GM10266 (cell line): Measurements from ENCODE around the gene EHD3.

Experiments used
- DNase-seq: peaks from one replicate; pipeline ENCODE4 v3.0.0; 2012; ENCODE audit errors: extremely low spot score
- CTCF ChIP-seq: IDR thresholded peaks from 2 replicates; pipeline ENCODE4 v1.5.1; 2012; ENCODE audit warnings: mild to moderate bottlenecking, low read depth; ENCODE audit not compliant: control insufficient read depth, insufficient read depth; ENCODE audit errors: missing control alignments

The EHD3 gene

DNA sequence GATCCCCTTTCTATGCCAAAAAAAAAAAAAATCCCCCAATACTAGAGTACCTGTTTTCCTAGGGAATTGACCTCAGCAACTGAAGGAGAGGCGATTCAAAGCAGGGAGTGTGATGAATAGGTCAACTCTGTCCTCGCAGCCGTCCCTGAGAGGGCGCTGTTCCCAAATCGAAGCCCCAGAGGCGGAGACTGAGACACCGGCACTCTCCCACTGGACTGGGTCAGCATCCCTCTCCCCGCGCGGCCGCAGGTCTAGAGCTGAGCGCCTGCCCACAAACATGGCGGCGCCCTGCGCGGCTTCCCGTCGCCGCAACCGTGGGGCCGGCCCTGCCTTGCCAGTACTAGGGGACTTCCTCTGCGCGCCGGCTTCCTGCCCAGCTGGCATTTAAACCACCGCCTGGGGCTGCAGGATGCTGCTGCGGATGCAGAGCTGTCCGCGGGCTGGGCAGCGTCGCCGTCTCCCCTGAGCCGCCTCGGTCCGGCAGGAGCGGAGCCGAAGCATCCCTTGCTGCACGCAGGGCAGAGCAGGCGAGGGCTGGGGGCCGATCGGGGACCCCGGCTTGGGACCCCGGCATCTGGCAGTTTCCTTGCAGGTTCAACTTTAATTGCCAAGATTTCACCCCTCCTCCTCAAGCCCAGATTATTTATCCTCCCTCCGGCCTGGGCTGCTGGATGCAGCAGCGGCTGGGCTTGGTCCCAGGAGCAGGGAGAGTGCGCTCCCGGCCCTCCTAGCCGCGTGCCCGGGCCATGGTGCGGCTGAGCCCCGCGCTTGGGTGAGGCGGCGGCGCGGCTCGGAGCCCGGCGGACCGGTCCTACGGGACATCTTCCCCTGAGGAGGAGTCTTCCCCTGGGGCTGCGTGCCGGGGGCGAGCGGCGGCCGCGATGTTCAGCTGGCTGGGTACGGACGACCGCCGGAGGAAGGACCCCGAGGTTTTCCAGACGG, at the start of gene EHD3:
Gene EHD3, plus strand, starts transcription at position 412 of the 942 bp plus-strand sequence. Its CDS starts 470 bp downstream, at position 882.
- TF ChIP-seq CTCF = peak; percentile 50
- DNase-seq = peak; percentile 79

DNA sequence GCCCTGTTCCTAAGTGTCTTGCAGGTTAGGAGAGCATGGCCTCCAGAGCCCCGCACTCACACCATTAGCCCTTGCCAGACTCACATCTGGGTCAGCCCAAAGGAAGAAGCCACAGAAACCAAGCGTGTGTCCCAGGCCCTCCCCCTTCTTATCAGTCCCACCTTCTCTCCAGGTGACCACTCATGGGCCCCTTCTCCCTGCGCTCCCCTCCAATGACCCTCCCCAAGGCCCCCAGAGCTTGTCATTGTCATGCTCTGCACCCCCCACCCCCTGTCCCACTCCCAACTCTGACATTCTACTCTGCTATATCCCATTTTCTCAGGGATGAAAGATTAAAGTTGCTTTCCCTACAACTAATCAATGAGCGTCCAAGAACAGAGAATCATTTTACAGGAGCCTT, 46.8 kb upstream of the EHD3 start:
- DNase-seq = no peak
- no peak for TF ChIP-seq CTCF

DNA sequence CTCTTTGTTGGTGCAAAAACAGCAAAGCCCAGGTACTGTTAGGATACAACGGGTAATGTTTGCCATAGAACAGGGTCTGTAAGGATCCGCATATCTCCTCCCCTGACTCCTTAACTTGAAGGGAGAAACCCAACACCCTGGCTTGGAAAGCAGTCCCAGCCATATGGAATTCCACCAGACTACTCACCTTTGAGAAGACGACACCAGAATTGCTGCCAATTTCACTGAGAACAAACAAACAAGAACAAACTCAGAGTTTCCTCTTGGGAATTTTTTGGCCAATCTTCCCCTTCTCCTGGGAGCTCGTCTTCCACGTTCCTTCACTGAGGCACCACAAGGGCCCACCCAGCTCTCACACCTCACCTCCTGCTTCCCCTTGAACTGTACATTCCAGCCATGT, 45.8 kb upstream of the EHD3 start:
- no peak for TF ChIP-seq CTCF
- no peak for DNase-seq

- no peak for DNase-seq
- no peak for TF ChIP-seq CTCF
Measured at GRCh38 chr2:31189141-31189540, 44.8 kb upstream of the EHD3 start.

GRCh38 chr2:31190188-31190587, 43.8 kb upstream of the EHD3 start:
- DNase-seq = no peak
- TF ChIP-seq CTCF = no peak

DNA sequence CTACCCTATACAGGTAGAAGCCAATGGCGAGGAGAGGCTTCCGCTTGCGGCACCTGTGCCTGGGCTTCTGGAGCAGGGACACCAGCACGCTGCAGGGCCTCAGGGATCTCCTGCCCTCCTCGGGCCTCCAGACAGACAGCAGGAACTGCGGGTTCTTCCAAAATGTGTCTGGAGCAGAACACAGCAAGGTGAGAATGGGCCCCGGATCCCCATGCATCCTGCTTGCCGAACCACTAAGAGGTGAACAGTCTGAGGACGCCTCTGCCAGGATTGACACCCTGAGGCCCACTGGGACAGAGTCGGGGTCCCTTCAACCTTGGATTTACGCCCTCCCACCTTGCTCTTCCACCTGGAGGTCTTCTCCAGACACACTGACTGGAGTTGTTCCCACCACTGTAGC, 42.0 kb upstream of the EHD3 start:
- DNase-seq = no peak
- TF ChIP-seq CTCF = no peak

GRCh38 chr2:31192396-31192795, 41.6 kb upstream of the EHD3 start:
- TF ChIP-seq CTCF = no peak
- DNase-seq = no peak
